Lower leg skin (tissue), 3 donors: ENCODE measurements around the gene KHDRBS2.
"Not testable (repeated sequence)": the region's sequence is repeated elsewhere in the genome, so short reads cannot be mapped to it uniquely, and the experiment has no call there.

Source experiments
- CTCF ChIP-seq, 3 donors: fragments of 450-650 bp; IDR thresholded peaks; one replicate each; pipeline ENCODE4 v1.5.1; 2016; ENCODE audit warnings: antibody characterized with exemption in 3 of 3, mild to moderate bottlenecking in 3 of 3, moderate library complexity in 2 of 3
- POLR2A ChIP-seq, 2 donors: fragments of 450-650 bp; IDR thresholded peaks; one replicate each; pipeline ENCODE4 v1.6.1; 2016 to 2017; ENCODE audit warnings: antibody characterized with exemption in 2 of 2, mild to moderate bottlenecking in 1 of 2, moderate library complexity in 1 of 2

DNA sequence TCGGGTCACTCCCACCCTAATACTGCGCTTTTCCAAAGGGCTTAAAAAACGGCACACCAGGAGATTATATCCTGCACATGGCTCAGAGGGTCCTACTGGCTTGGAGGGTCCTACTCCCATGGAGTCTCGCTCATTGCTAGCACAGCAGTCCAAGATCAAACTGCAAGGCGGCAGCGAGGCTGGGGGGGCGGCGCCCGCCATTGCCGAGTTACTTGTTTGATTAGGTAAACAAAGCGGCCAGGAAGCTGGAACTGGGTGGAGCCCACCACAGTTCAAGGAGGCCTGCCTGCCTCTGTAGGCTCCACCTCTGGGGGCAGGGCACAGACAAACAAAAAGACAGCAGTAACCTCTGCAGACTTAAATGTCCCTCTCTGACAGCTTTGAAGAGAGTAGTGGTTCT lies 516.6 kb downstream of the KHDRBS2 start:
- TF ChIP-seq CTCF, POLR2A (IDR thresholded peaks at IDR 0.05): not testable (repeated sequence)
